ENCODE data around the gene TMEM225B. TPM values are rescaled to one million over a fixed set of nuclear protein-coding genes. Genes with fewer than 3 reads are reported as not detected.
"Not testable (repeated sequence)": the region's sequence is repeated elsewhere in the genome, so short reads cannot be mapped to it uniquely, and the experiment has no call there.

Gene TMEM225B
- total and polyA plus RNA-seq, 2 donors from 2014 or later, result 1.6 to 2.6 TPM

GRCh38 chr7:99579281-99579955 is 18.6 kb upstream of the TMEM225B start:
- Histone ChIP-seq H3K27ac (ENCODE audit: low read depth in 2 of 2, low read length in 2 of 2) (no peak overlapping the region), H3K36me3 (ENCODE audit: control insufficient read depth in 2 of 3, insufficient read depth in 3 of 3, low read length in 3 of 3) (no peaks in the 10 kb centered on the region), H3K4me3 (ENCODE audit: low read length in 3 of 3) (peak overlapping the region in 2 of 3 donors; percentile 74 to 76), H3K27me3 (ENCODE audit: control insufficient read depth, insufficient read depth, low read length) (no peaks in the 10 kb centered on the region), H3K9ac (ENCODE audit: low read length in 3 of 3) (peak overlapping the region in 1 of 3 donors; percentile 73), H3K4me1 (ENCODE audit: control insufficient read depth in 2 of 3, insufficient read depth in 2 of 3, low read depth in 1 of 3, low read length in 3 of 3) (peaks cover 0 to 10% (median 5%) of the 10 kb centered on the region in 3 donors), H3K9me3 (ENCODE audit: control insufficient read depth in 2 of 3, insufficient read depth in 1 of 3, low read length in 3 of 3) (no peaks in the 10 kb centered on the region)
- DNase-seq (no peak), FAIRE-seq (no peak)
- intact Hi-C loops (cut with DNase I), result no loop called here
- TF ChIP-seq CTCF (IDR thresholded peaks at IDR 0.05; ENCODE audit: borderline replicate concordance, extremely low read depth, insufficient read depth), result no peak

DNA sequence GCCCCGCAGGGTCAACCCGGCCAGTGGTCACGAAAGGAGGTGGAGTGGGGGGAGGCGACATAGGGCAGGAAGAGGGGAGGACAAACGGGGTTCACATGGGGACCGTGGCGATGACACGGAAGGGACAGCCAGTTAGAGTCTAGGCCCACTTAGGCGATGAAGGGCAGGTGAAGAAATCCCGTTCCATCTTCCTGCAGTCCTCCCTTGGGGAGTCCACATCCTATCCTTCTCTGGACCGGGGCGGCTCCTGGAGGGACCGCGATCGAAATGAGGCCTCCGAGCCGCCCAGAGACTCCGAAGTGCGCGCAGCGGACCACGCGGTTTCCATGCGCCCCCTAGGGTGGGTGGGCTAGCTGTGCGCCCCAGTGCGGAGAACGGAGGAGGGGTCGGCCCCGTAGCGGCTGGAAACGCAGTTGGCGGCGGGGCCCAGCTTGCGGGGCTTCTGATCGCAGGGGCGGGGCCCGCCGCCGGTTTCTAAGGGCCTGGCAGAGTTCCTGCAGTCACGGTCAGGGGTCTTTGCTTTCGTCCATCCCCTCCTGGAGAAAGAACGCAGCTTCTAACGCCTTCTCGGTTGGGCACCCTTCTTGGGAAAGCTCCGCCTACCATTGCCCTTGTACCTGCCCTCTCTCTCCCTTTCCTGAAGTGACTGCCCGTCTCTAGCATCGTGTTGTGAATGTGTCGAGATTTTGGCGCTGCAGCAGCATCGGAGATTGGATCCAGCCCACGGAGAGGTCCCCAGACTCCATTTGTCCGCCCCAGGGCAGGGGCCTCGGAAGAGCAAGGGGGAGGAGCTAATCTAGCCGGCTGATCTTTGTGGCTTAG is 17.9 kb upstream of the TMEM225B start:
- Histone ChIP-seq H3K9ac (ENCODE audit: low read length in 3 of 3) (peak overlapping the region; percentile 26 to 73 (median 68)), H3K27me3 (ENCODE audit: control insufficient read depth, insufficient read depth, low read length) (no peaks in the 10 kb centered on the region)
- no peak for FAIRE-seq

GRCh38 chr7:99580778-99581332 is 17.2 kb upstream of the TMEM225B start:
- intact Hi-C loops (cut with DNase I); H3K36me3 ChIP-seq (ENCODE audit: control insufficient read depth in 2 of 3, insufficient read depth in 3 of 3, low read length in 3 of 3); FAIRE-seq; H3K27me3 ChIP-seq (ENCODE audit: control insufficient read depth, insufficient read depth, low read length); H3K27ac ChIP-seq (ENCODE audit: low read depth in 2 of 2, low read length in 2 of 2); DNase-seq; H3K9me3 ChIP-seq (ENCODE audit: control insufficient read depth in 2 of 3, insufficient read depth in 1 of 3, low read length in 3 of 3): not testable (repeated sequence)
- H3K4me3 ChIP-seq (ENCODE audit: low read length in 3 of 3), result peak overlapping the region; percentile 74 to 76 (median 76)
- H3K4me1 ChIP-seq (ENCODE audit: control insufficient read depth in 2 of 3, insufficient read depth in 2 of 3, low read depth in 1 of 3, low read length in 3 of 3), result peaks cover 0 to 10% (median 5%) of the 10 kb centered on the region in 3 donors
- H3K9ac ChIP-seq (ENCODE audit: low read length in 3 of 3), result peak overlapping the region; percentile 26 to 73 (median 68)

More for the DNA sequence above, 17.9 kb upstream of the TMEM225B start:
- peaks cover 0 to 10% (median 5%) of the 10 kb centered on the region in 3 donors for H3K4me1 ChIP-seq (ENCODE audit: control insufficient read depth in 2 of 3, insufficient read depth in 2 of 3, low read depth in 1 of 3, low read length in 3 of 3)
- no peaks in the 10 kb centered on the region for H3K36me3 ChIP-seq (ENCODE audit: control insufficient read depth in 2 of 3, insufficient read depth in 3 of 3, low read length in 3 of 3)
- H3K9me3 ChIP-seq (ENCODE audit: control insufficient read depth in 2 of 3, insufficient read depth in 1 of 3, low read length in 3 of 3), result no peaks in the 10 kb centered on the region
- peak; percentile 77 to 88 (median 85) for DNase-seq
- TF ChIP-seq CTCF (IDR thresholded peaks at IDR 0.05; ENCODE audit: borderline replicate concordance, extremely low read depth, insufficient read depth), result peak; percentile 11
- no peak overlapping the region for H3K27ac ChIP-seq (ENCODE audit: low read depth in 2 of 2, low read length in 2 of 2)
- intact Hi-C loops (cut with DNase I), result no loop called here
- peak overlapping the region; percentile 74 to 76 (median 76) for H3K4me3 ChIP-seq (ENCODE audit: low read length in 3 of 3)

- Histone ChIP-seq H3K4me1 (ENCODE audit: control insufficient read depth in 2 of 3, insufficient read depth in 2 of 3, low read depth in 1 of 3, low read length in 3 of 3) (no peaks in the 10 kb centered on the region), H3K9ac (ENCODE audit: low read length in 3 of 3) (no peak overlapping the region), H3K36me3 (ENCODE audit: control insufficient read depth in 2 of 3, insufficient read depth in 3 of 3, low read length in 3 of 3) (no peaks in the 10 kb centered on the region), H3K4me3 (ENCODE audit: low read length in 3 of 3) (no peak overlapping the region), H3K27me3 (ENCODE audit: control insufficient read depth, insufficient read depth, low read length) (no peaks in the 10 kb centered on the region), H3K9me3 (ENCODE audit: control insufficient read depth in 2 of 3, insufficient read depth in 1 of 3, low read length in 3 of 3) (no peaks in the 10 kb centered on the region), H3K27ac (ENCODE audit: low read depth in 2 of 2, low read length in 2 of 2) (no peak overlapping the region)
- TF ChIP-seq CTCF (IDR thresholded peaks at IDR 0.05; ENCODE audit: borderline replicate concordance, extremely low read depth, insufficient read depth), result no peak
- DNase-seq (no peak), FAIRE-seq (no peak)
- intact Hi-C loops (cut with DNase I), result no loop called here
Observed at GRCh38 chr7:99588868-99589267, 9.2 kb upstream of the TMEM225B start.

Data from kidney (tissue), 14 donors.